ENCODE data around the gene TMEM52B. TPM values are rescaled to one million over a fixed set of nuclear protein-coding genes. Genes with fewer than 3 reads are reported as not detected.
A peak's percentile ranks its signal among the peaks of the same experiment; 100 is the strongest.

The TMEM52B gene
- total RNA-seq, 1 experiment from 2014 or later: 46.0 TPM

DNA sequence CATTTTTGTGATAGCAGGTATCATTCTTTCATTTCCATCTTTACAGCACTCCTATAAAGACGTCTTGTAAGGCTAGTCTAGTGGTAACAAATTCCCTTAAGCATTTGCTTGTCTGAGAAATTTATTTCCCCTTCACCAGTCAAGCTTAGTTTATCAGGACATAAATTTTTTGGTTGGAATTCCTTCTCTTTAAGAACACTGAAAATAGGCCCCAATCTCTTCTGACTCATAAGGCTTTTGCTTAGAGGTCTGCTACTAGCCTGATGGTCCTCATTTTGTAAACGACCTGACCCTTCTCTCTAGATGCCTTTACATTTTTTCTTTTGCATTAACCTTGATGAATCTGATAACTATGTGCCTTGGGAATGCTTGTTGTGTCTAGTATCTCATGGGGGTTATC is 27.2 kb upstream of the TMEM52B start:
- DNase-seq: no peak
- Histone ChIP-seq H3K4me3 (ENCODE audit: low read depth, low read length) (no peak overlapping the region), H3K4me1 (no peaks in the 10 kb centered on the region), H3K9me3 (no peaks in the 10 kb centered on the region), H3K36me3 (ENCODE audit: control insufficient read depth, insufficient read depth, low read length) (no peaks in the 10 kb centered on the region), H3K27me3 (replicated peaks; ENCODE audit: control insufficient read depth, insufficient read depth, low read length) (no peaks in the 10 kb centered on the region)
- Mint-ChIP-seq H3K27me3 (ENCODE audit: insufficient read depth, unreplicated experiment) (no peaks in the 10 kb centered on the region), H3K4me3 (ENCODE audit: unreplicated experiment) (no peak overlapping the region), H3K36me3 (ENCODE audit: insufficient read depth, unreplicated experiment) (peaks cover 17% of the 10 kb centered on the region), H3K4me1 (ENCODE audit: low read depth, unreplicated experiment) (peaks cover 6% of the 10 kb centered on the region), H3K27ac (ENCODE audit: unreplicated experiment) (no peak overlapping the region), H3K9me3 (ENCODE audit: unreplicated experiment) (no peaks in the 10 kb centered on the region)
- BruUV-seq (replicated peaks): no TSS peak
- ChIA-PET POLR2A (interaction anchor here (0.5 kb wide), 1 partner anchor 38 kb away, joined by 4 read pairs; no protein-coding TSS in a partner anchor), CTCF (interaction anchor here (3.3 kb wide), 1 partner anchor 25 kb away, joined by 80 read pairs; no protein-coding TSS in a partner anchor)
- intact Hi-C loops (cut with micrococcal nuclease; ENCODE audit: unreplicated experiment): no loop called here
- TF ChIP-seq, protein P1, sequence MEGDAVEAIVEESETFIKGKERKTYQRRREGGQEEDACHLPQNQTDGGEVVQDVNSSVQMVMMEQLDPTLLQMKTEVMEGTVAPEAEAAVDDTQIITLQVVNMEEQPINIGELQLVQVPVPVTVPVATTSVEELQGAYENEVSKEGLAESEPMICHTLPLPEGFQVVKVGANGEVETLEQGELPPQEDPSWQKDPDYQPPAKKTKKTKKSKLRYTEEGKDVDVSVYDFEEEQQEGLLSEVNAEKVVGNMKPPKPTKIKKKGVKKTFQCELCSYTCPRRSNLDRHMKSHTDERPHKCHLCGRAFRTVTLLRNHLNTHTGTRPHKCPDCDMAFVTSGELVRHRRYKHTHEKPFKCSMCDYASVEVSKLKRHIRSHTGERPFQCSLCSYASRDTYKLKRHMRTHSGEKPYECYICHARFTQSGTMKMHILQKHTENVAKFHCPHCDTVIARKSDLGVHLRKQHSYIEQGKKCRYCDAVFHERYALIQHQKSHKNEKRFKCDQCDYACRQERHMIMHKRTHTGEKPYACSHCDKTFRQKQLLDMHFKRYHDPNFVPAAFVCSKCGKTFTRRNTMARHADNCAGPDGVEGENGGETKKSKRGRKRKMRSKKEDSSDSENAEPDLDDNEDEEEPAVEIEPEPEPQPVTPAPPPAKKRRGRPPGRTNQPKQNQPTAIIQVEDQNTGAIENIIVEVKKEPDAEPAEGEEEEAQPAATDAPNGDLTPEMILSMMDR (IDR thresholded peaks at IDR 0.05; ENCODE audit: insufficient read depth in 1 of 2, low read depth in 1 of 2, low read length in 1 of 2, severe bottlenecking in 1 of 2, unreplicated experiment in 1 of 2): no peak

DNA sequence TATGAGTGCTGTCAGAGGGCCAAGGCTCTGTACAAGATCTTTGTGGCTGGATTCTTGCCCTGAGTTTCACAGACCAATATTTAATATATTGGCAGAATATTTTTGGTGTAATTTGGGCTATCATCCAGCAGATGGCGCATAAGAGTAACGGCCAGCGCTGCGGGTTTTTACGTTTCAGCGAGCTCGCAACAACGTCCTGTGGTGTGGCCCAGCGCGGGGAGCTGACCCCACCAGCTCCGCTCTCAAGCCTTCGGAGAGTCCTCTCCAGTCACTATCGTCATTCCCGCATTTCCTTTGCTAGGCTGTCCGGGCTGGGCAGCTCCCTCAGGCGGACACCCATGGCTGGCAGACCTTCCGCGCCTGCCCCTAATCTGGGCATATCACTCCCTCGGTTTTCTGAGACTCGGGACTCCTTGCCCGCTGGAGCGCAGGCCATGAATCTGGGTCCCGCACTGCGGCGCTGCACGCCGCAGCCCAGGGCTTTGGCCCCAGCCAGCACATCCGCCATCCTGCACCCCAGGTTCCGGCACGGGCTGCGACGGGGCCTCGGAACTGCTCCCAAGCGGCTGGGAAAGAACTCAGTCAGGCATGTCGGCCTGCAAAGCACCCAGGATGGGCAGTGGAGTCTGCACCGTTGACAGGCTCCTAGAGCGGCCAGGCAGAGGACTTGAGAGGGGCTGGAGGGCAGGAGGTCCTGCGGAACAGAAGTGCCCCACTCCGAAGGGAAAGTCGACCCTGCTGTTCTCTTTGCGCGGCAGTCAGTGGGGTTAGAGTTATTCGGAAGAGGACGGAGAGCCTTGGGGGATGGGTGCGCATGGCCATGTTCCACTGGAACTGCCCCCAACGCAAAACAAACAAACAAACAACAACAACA is 25.3 kb upstream of the TMEM52B start:
- ChIA-PET POLR2A (interaction anchor here (0.5 to 1.3 kb wide), 3 partner anchors 23 to 59 kb away, joined by 5 to 6 read pairs (median 5); partner anchors contain the start of gene GABARAPL1), CTCF (interaction anchor here (0.8 to 3.3 kb wide), 12 partner anchors 10 to 144 kb away, joined by 3 to 80 read pairs (median 6); partner anchors contain the start of gene GABARAPL1)
- Histone ChIP-seq H3K27me3 (replicated peaks; ENCODE audit: control insufficient read depth, insufficient read depth, low read length) (no peaks in the 10 kb centered on the region), H3K4me1 (peaks cover 5% of the 10 kb centered on the region; the same call in 1 of the 2 replicates), H3K9me3 (no peaks in the 10 kb centered on the region; the same call in 1 of the 2 replicates), H3K36me3 (ENCODE audit: control insufficient read depth, insufficient read depth, low read length) (no peaks in the 10 kb centered on the region), H3K4me3 (ENCODE audit: low read depth, low read length) (peak overlapping the region; percentile 31)
- TF ChIP-seq, protein P1 (IDR thresholded peaks at IDR 0.05; ENCODE audit: insufficient read depth in 1 of 2, low read depth in 1 of 2, low read length in 1 of 2, severe bottlenecking in 1 of 2, unreplicated experiment in 1 of 2): peak; percentile 81 to 98
- Mint-ChIP-seq H3K36me3 (ENCODE audit: insufficient read depth, unreplicated experiment) (peaks cover 34% of the 10 kb centered on the region), H3K9me3 (ENCODE audit: unreplicated experiment) (no peaks in the 10 kb centered on the region), H3K27ac (ENCODE audit: unreplicated experiment) (peak overlapping the region; percentile 77), H3K27me3 (ENCODE audit: insufficient read depth, unreplicated experiment) (no peaks in the 10 kb centered on the region), H3K4me1 (ENCODE audit: low read depth, unreplicated experiment) (peaks cover 6% of the 10 kb centered on the region), H3K4me3 (ENCODE audit: unreplicated experiment) (peak overlapping the region; percentile 77)
- BruUV-seq (replicated peaks): no TSS peak
- intact Hi-C loops (cut with micrococcal nuclease; ENCODE audit: unreplicated experiment): loop anchor here (1.0 kb wide), 5 partner anchors 16 to 409 kb away; partner anchors contain the start of gene GABARAPL1
- DNase-seq: peak; percentile 78 to 80

DNA sequence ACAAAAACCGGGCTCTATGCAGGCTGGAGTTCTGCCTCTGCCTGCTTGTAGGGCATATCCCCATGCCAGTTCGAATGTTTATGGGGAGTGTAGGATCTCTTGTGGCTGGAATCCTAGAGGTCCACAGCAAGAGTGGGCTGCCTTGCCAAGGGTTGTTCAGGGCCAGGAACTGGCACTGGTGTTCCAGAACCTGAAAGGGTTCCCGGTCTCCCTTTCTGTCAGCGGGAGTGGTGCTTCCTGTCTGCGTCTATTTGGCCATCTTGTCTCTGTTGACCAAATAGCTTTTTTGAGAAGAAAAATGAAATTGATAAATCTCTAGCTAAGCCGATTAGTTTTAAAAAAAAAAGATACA is 24.7 kb upstream of the TMEM52B start:
- CTCF ChIA-PET: interaction anchor here (0.6 to 1.7 kb wide), 5 partner anchors 15 to 60 kb away, joined by 3 to 9 read pairs (median 5); partner anchors contain the start of gene GABARAPL1

More for the DNA sequence above, 24.7 kb upstream of the TMEM52B start:
- peak overlapping the region; percentile 77 for H3K27ac Mint-ChIP-seq (ENCODE audit: unreplicated experiment)
- H3K4me3 Mint-ChIP-seq (ENCODE audit: unreplicated experiment): peak overlapping the region; percentile 77
- TF ChIP-seq, protein P1 (IDR thresholded peaks at IDR 0.05; ENCODE audit: insufficient read depth in 1 of 2, low read depth in 1 of 2, low read length in 1 of 2, severe bottlenecking in 1 of 2, unreplicated experiment in 1 of 2): no peak
- no peaks in the 10 kb centered on the region; the same call in 1 of the 2 replicates for H3K9me3 ChIP-seq
- H3K4me1 ChIP-seq: peaks cover 5% of the 10 kb centered on the region; the same call in 1 of the 2 replicates
- H3K27me3 Mint-ChIP-seq (ENCODE audit: insufficient read depth, unreplicated experiment): no peaks in the 10 kb centered on the region
- H3K36me3 Mint-ChIP-seq (ENCODE audit: insufficient read depth, unreplicated experiment): peaks cover 40% of the 10 kb centered on the region
- H3K9me3 Mint-ChIP-seq (ENCODE audit: unreplicated experiment): no peaks in the 10 kb centered on the region
- POLR2A ChIA-PET: interaction anchor here (0.6 kb wide), 1 partner anchor 16 kb away, joined by 3 read pairs; no protein-coding TSS in a partner anchor
- intact Hi-C loops (cut with micrococcal nuclease; ENCODE audit: unreplicated experiment): no loop called here
- no peak overlapping the region for H3K4me3 ChIP-seq (ENCODE audit: low read depth, low read length)
- BruUV-seq (replicated peaks): no TSS peak
- H3K4me1 Mint-ChIP-seq (ENCODE audit: low read depth, unreplicated experiment): peaks cover 6% of the 10 kb centered on the region
- DNase-seq: no peak
- H3K27me3 ChIP-seq (replicated peaks; ENCODE audit: control insufficient read depth, insufficient read depth, low read length): no peaks in the 10 kb centered on the region
- no peaks in the 10 kb centered on the region for H3K36me3 ChIP-seq (ENCODE audit: control insufficient read depth, insufficient read depth, low read length)

All from Caco-2 (cell line).